Inferior parietal cortex (tissue), 1 donor: ENCODE data around the gene YIPF2.
A peak's percentile ranks its signal among the peaks of the same experiment; 100 is the strongest.
"Not testable (repeated sequence)": the region's sequence is repeated elsewhere in the genome, so short reads cannot be mapped to it uniquely, and the experiment has no call there.

Experiments
- DNase-seq: peaks from one replicate; pipeline ENCODE4 v3.0.0-alpha.2; 2016; ENCODE audit errors: extremely low spot score

Gene YIPF2

DNA sequence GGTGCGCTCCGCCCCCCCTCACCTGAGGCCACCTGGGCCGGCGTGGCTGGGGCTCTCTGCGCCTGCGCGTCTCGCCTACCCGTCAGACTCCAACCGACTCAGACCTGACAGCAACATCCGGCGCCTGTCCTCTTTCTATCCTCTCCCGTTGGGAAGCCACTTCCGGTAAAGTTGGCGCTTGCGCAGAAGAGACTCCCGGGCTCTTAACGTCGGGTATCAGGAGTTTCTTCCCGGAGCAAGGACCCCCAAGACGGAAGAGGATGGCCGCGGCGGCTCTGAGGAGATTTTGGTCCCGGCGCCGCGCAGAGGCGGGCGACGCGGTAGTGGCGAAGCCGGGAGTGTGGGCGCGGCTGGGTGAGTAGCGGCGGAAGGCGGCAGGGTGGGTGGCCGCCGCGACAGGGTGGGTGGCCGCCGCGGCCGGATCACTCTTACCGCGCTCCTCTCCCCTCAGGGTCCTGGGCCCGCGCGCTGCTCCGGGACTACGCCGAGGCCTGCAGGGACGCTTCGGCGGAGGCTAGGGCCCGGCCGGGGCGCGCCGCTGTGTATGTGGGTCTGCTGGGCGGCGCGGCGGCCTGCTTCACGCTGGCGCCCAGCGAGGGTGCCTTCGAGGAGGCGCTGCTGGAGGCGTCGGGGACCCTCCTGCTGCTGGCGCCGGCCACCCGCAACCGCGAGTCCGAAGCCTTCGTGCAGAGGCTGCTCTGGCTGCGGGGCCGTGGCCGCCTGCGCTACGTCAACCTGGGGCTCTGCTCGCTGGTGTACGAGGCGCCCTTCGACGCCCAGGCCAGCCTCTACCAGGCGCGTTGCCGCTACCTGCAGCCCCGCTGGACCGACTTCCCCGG lies at the start of gene YIPF2, which contains the start of gene TIMM29:
YIPF2 (minus strand) TSS at position 77 of the 839 bp plus-strand sequence. CDS start 229 bp downstream, outside the sequence.
TIMM29 (plus strand) TSS at position 249 of the 839 bp plus-strand sequence; CDS start at position 261, 12 bp downstream.
- peak; percentile 100 for DNase-seq

GRCh38 chr19:10977742-10978092 lies 49.3 kb upstream of the YIPF2 start:
- no peak for DNase-seq

GRCh38 chr19:10976131-10976892 lies 47.9 kb upstream of the YIPF2 start:
- no peak for DNase-seq

DNA sequence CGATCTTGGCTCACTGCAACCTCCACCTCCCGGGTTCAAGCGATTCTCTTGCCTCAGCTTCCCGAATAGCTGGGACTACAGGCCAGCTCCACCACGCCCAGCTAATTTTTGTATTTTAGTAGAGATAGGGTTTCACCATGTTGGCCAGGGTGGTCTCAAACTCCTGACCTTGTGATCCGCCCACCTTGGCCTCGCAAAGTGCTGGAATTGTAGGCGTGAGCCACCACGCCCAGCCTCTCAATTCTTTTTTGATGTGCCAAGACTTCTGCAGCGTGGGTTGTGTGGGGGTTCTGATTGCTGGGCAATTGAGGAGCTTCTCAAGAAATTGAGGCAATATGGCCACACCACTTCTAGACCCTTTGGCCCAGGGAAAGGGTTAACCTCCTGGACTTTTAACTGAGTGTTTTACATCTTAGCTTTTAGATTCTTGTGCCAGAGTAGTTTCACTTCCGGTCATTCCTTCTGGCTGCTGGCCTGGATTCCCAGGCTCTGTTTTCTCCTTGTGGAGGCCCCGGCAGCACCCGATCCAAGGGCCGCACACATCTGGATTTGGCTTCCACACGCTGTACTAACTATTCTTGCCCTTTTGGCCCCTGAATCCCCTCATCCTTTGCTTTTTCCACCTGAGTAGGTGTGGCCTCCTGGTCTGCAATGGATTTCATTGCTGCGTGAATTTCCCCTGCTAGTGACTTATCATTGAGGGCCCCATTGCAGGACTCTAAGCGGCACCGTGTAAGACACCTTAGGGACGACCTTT lies 47.1 kb upstream of the YIPF2 start:
- no peak for DNase-seq

GRCh38 chr19:10971107-10971726 lies 42.8 kb upstream of the YIPF2 start:
- DNase-seq = no peak

DNA sequence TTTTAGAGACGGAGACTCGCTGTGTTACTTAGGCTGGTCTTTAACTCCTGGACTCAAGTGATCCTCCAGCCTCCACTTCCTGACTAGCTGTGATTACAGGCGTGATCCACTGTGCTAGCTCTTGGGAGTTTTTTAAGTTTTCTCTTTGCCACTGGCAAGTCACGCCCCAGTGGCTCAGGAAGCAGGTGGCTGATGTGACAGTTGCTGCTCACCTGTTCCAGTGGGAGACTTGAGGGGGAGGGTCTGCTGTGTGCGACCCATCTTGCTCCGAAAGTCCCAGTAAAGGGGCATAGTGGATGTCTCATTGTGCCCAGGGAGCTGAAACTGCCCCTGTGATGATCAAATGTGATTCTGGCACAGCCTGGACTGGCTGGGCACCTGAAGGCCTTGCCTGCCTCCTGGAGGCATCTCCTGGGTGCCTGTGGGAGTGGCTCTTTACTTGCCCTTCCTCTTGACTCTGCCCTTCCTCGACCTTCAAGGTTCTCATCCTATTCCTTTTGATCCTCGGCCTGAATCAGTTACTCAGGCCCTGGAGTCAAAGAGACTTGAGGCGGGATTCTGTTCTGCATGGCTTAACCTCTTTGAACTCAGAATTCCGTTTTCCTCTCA lies 40.2 kb upstream of the YIPF2 start:
- DNase-seq = no peak

GRCh38 chr19:10966809-10967208 lies 38.4 kb upstream of the YIPF2 start:
- DNase-seq = no peak

- no peak for DNase-seq
Observed at GRCh38 chr19:10965398-10965797, 37.0 kb upstream of the YIPF2 start.

- no peak for DNase-seq
Observed at GRCh38 chr19:10964903-10965302, 36.5 kb upstream of the YIPF2 start.

DNA sequence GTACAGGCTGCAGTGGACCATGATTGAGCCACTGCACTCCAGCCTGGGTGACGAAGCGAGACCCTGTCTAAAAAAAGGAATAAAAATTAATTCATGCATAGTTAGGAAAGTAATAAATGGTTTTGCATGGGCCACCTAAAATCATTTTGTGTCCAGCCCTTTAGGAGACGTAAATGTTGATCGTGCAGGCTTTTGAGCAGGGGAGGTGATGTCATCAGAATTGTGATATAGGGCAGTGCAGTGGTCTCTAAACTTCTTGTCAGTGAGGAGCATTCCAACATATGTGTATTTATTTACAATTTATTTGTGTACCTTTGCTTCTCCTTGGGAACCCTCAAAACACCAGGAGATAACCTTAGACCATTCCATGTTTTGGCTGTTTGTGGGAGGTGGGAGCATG lies 35.4 kb upstream of the YIPF2 start:
- no peak for DNase-seq

- DNase-seq = no peak
Observed at GRCh38 chr19:10962863-10963262, 34.4 kb upstream of the YIPF2 start.

DNA sequence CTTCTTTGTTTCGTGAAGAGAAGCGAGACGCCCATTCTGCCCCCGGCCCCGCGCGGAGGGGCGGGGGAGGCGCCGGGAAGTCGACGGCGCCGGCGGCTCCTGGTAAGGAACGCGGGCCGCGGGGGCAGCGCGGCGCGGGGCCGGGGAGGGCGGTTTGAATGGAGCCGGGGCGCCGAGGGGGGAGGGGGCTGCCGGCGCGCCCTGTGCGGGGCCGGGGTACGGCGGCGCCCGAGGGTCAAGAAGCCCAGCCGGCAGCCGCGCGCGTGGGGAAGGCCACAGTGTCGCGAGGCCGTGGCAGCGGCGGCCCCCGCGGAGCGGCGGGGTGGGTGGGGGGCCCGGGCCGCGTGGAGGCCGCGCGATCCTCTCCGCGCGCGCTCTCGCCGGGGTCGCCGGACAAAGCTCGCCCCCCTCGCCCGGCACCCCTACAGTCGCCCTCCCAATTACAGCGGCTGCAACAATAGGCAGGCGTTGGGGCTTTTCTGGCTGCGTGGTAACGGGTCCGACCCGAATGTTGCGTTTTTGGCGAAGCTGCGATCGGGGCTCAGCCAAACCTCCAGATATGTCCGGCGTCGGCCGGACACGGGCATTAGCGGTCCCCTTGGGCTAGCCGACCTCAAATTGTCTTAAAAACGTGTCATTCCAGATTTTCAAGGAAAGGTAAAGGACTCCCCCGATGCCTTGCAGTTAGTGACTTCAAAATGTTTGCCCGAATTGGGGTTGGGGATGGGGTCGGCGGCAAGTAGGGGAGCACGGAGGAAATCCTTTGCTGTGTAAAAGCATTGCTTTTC lies 32.8 kb upstream of the YIPF2 start:
- DNase-seq = peak; percentile 14

GRCh38 chr19:10960314-10961072 lies 32.1 kb upstream of the YIPF2 start, which contains the start of gene SMARCA4:
SMARCA4 (plus strand) TSS chr19:10961030; CDS start chr19:10984152, 23,122 bp downstream.
- DNase-seq = peak; percentile 96

DNA sequence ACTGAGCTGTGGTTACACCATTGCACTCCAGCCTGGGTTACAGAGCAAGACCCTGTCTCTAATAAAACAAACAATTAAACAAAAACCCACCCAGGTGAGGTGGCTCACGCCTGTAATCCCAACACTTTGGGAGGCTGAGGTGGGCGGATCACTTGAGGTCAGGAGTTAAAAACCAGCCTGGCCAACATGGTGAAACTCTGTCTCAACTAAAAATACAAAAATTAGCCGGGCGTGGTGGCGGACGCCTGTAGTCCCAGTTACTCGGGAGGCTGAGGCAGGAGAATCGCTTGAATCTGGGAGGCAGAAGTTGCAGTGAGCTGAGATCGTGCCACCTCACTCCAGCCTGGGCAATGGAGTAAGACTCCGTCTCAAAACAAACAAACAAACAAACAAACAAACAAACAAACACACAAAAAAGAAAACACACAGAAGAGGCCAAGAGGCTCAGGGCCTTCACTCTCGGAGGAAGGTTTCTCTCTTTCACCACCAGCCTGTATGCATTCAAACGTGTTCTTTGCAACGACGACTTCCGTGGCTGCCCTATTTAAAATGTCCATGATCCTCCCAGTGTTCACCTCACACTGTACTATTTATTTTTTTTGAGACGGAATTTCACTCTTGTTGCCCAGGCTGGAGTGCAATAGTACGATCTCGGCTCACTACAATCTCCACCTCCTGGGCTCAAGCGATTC lies 31.0 kb upstream of the YIPF2 start:
- DNase-seq = not testable (repeated sequence)

DNA sequence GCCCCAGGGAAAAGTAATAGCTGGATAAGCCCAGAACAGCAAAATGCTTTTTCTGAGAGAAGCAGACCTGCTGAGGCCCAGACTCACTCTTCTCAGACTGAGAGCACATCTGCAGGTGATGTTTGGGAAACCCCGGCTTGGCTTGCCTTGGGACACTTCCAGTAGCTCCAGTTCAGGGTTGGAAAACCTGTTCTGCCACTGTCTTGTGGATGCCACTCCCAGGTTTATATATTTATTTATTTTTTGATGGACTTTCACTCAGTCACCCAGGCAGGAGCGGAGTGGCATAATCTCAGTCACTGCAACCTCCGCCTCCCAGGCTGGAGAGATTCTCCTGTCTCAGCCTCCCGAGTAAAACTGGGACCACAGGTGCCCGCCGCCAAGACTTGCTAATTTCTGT lies 24.4 kb upstream of the YIPF2 start:
- no peak for DNase-seq

GRCh38 chr19:10946958-10947657 lies 18.7 kb upstream of the YIPF2 start:
- DNase-seq = no peak

- no peak for DNase-seq
Observed at GRCh38 chr19:10945264-10945663, 16.8 kb upstream of the YIPF2 start.

DNA sequence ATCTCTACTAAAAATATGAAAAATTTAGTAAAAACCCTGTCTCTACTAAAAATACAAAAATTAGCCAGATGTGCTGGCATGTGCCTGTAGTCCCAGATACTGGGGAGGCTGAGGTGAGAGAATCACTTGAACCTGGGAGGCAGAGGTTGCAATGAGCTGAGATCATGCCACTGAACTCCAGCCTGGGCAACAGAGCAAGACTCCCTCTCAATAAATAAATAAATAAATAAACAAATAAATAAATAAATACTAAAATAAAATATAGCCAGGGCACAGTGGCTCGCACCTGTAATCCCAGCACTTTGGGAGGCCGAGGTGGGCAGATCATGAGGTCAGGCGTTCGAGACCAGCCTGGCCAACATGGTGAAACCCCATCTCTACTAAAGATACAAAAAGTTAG lies 15.0 kb upstream of the YIPF2 start:
- DNase-seq = not testable (repeated sequence)
